CMK (cell line): ENCODE measurements around the gene GHDC.
A peak's percentile ranks its signal among the peaks of the same experiment; 100 is the strongest.
"Not testable (repeated sequence)": the region's sequence is repeated elsewhere in the genome, so short reads cannot be mapped to it uniquely, and the experiment has no call there.

ENCODE experiments used
- DNase-seq: peaks from one replicate; pipeline ENCODE4 v3.0.0-alpha.2; 2010; ENCODE audit warnings: low read depth

The GHDC gene

DNA sequence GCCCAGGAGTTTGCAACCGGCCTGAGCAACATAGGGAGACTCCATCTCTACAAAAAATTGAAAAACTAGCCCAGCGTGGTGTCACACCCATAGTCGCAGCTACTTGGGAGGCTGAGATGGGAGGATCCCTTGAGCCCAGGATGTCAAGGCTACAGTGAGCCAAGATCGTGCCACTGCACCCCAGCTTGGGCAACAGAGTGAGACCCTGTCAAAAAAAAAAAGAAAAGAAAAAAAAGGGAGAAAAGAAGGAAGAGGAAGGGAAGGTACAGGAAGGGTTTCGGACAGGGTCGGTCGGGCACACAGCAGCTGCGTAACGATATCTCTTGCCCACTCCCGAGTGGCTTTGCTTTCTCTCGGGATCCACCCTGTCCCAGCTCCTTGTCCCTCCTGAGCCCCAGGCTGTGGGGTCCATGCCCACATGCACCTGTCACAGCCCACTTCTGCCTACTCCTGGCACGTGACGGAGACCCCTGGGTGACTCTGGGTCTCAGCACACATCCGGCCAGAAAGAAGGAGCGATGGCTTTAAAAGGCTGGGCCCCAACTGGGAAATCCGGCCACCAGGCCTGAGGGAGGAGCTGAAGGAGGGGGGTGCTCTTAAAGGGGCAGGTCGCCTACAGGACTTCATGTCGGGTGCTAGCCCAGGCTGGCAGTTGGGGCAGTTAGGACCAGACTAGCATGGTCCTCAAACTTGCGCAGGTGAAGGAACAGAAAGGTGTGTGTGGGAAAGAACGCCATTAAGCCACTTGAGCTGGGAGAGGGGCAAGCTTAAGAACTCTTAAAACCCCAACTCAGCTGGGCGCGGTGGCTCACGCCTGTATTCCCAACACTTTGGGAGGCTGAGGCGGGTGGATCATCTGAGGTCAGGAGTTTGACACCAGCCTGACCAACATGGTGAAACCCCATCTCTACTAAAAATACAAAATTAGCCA, at the start of gene GHDC:
TSS of gene GHDC (minus strand) at position 526 of the 931 bp plus-strand sequence. CDS start 913 bp downstream, outside the sequence.
- peak; percentile 61 for DNase-seq

DNA sequence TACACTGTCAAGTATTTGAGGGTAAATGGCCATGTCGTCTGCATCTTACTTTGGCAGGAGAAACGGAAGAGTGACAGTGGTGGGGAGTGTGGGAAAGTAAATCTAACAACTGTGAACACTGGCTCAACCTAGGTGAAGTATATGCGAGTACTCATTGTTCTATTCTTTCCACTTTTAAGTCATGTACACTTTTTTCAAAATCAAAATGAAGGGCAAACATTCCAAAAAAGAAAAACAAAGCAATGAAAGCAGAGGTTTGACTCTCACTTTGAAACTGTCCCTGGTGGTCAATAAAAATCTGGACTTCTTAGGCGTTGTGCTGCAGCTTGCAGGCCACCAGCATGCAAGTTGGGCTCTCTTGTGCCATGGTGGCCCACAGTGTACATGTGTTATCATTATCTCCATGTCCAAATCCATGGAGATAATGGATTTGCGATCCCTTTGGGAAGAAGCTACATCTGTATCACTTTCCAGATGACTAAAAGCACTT, 49.2 kb upstream of the GHDC start:
- DNase-seq, result no peak

DNA sequence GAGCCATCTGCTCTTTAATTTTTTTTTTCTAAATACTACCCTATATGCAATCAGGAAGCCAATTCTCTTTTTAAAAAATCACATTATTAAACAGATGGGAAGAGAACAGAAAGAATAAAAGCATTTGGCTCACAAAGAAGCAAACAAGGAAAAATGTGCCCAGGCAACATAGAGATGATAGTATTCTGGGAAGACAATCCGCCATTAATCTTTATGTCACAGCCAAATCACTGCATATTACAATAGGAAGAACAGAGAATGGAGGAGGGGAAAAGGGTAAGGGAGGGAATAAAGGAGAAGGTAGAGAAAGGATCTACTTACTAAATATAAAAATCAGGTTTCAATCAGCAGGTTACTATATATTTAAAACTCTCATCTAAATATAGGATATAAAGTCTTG, 47.6 kb upstream of the GHDC start:
- no peak for DNase-seq

DNA sequence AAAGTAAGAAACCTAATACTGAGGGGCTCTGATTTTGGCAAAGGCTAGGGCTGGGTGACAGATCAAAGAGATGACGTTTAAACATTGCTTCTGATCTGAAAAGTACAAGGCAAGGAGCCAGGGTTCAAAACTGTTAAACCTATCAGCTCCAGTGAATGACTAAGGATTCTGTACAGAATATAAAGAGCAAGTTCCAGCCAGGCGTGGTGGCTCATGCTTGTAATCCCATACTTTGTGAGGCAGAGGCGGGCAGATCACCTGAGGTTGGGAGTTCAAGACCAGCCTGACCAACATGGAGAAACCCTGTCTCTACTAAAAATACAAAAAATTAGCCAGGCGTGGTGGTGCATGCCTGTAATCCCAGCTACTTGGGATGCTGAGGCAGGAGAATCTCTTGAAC, 46.6 kb upstream of the GHDC start:
- not testable (repeated sequence) for DNase-seq

DNA sequence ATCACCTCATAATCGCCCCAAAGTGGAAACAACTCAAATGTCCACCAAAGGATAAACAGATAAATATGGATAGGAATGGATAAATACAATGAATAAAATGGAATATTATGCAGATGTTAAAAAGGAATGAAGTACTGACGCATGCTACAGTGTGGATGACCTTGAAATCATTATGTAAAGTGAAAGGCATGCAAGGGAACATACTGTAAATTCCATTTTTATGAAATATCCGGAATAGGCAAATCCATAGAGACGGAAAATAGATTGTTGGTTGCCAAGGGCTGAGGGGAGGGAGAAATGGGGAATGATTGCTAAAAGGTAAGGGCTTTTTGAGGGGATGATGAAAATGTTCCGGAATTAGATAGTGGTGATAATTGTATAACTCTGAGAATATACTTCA, 45.9 kb upstream of the GHDC start:
- DNase-seq, result no peak

- DNase-seq, result not testable (repeated sequence)
These were observed 45.3 kb upstream of the GHDC start for GRCh38 chr17:42239576-42239975.

GRCh38 chr17:42236760-42237159, 42.5 kb upstream of the GHDC start:
- DNase-seq, result no peak

- DNase-seq, result no peak
These were observed 39.7 kb upstream of the GHDC start for GRCh38 chr17:42233994-42234393.

- no peak for DNase-seq
These were observed 38.9 kb upstream of the GHDC start for GRCh38 chr17:42233156-42233555.

DNA sequence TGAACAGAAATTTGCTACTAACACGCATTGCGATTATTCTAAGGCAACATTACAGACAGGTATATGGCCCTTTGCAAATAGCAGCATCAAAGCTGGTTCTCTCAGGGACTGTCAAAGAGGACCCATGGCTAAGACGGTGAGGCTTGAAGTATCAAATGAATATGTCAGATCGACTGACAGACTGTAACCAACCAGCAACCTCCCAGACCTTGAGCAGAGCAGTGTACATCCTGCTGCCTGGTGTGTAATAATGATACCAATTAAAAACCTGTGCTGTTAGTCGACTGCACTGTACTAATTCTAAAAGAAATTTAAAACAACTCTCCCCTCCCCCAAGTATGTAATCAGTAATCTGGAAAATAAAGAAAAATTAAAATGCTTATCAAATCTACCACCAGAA, 35.9 kb upstream of the GHDC start:
- no peak for DNase-seq

DNA sequence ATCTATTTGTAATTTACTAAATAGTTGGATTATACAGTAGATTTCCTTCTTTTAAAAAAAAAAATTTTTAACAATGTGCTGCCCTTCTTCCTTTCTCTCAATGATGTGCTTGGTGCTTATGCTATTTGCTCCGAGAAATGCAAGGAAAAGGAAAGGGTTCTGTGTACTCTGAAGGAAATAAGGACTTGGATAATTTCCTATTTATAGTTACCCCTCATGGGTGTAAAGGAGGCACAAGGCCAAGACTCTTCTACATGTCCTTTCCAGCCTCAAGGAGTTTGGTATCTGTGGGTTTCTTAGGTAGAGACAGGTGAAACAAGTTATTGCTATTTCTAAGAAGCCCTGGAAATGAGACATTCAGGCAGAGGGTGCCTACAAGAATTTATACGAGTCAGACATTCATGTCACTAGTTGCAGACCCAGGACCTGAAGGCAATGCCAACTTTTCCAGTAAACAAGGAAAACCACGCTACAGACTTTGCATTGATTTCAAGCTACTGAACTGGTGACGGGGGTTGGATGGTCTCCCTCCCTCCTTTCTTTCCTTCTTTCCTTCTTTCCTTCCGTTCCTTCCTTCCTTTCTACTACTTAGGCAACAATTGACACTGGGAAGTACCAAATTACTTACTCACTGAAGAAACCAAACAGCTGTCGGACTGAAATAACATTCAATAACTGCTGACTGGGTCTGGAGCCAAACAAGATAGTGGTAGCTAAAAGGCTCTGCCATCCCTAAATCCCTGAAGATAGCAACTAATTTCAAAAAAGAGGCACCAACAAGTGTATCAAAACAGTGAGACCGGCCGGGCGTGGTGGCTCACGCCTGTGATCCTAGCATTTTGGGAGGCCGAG, 33.8 kb upstream of the GHDC start:
- DNase-seq, result no peak

- DNase-seq, result no peak
These were observed 31.4 kb upstream of the GHDC start for GRCh38 chr17:42225646-42226045.

DNA sequence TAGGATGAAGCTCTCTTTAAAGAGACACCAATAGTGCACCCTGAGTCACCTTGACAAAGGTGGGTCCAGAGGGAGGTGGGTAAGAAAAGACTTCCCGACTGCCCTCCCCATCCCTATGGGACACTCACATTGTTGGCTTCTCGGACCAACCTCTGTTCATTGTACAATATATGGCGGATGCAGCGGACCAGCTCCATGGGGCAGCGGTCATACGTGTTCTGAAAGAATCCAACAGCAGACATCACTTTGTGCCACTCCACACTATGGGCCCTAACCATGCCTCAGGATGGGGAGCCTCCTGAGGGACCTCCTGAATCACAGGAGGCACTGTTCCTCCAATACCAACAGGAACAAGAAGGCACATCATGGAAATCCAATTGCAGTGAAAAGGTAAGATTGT, 30.4 kb upstream of the GHDC start:
- no peak for DNase-seq

GRCh38 chr17:42221886-42222745, 27.8 kb upstream of the GHDC start:
- DNase-seq, result no peak

DNA sequence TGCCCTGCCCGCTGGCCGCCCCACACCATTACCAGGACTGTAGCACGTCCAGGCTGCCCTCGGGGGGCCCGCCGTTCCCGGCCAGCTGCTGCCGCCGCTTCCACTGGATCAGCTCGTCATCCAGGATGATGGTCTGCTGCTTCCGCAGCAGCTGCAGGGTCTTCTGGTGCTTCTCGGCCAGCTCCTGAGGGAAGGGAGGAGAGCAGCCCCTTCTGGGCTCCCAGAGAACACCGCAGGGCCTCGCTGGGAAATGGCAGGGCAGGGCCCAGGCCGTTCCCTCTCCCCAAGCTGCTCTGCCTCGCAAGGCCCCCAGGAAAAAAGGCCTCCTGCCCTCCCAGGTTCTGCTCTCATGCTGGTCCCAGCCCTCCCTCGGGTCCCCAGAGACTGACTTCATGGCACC, 25.0 kb upstream of the GHDC start:
- DNase-seq, result not testable (repeated sequence)

GRCh38 chr17:42214156-42214555, 19.9 kb upstream of the GHDC start:
- no peak for DNase-seq

DNA sequence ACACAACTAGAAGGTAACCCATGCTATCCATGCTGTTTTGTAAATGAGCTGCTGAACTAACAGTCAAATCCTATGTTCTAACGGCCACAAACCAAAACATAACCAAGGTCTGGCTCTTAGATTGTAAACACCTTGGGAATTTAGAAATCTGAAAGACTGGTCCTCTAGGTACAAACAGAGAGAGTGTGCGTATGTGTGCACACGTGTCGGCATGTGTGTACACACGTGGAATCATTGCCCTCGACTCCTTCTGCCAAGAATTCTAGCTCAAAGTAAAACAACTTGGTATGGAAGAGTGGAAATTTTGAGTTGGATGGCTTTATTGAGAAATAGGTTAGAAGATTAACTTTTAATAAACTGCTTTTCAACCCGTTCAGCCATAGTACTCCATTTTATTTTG, 18.1 kb upstream of the GHDC start:
- no peak for DNase-seq

DNA sequence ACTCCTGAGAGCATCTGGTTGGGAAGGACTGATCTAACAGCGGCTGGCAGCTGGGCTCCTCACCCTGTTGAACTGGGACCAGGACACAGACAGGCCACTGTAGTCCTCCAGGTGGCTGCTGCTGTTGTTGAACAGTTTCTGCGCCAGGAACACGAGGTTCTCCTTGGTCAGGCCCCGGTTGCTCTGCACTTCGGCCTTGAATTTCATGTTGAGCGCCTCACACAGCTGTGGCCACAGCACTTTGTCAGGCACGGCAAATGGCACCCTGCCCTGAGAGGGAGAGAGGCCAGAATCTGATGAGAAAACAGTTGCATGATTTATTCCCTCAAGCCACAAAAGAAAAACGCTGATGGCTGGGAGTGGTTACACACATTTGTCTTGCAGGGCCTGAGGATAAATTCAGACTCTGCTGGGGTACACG, 17.6 kb upstream of the GHDC start:
- DNase-seq, result not testable (repeated sequence)

DNA sequence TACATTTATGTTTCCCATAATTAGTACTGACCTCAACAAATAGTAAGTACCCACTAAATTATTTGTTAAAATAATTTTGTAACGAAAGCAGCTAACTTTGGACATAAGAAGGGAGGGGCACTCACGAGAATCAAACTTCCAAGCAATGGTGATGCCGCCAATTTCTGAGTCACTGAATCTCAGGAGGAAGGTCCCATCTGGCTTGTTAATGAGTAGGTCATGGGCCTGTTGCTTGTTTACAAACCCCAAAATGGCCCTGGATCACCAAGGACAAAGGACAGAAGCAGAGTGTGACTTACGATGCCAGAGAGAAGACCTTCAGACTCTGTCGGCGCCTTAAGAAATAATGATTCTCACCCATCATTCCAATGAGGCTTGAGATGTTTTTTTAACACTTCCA, 15.8 kb upstream of the GHDC start:
- DNase-seq, result no peak

DNA sequence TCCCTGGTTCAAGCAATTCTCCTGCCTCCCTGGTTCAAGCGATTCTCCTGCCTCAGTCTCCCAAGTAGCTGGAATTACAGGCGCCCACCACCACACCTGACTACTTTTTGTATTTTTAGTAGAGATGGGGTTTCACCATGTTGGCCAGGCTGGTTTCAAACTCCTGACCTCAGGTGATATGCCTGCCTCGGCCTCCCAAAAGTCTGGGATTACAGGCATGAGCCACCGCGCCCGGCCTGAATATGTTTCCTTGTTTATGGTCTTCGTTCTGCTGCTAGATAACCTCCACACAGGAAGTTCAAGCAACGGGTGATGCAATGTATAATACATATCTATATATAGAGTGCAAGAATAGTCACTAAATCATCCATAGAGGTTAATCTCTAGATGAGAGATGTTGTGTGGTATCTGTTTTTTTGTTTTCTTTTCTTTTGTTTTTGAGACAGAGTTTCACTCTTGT, 11.9 kb upstream of the GHDC start:
- not testable (repeated sequence) for DNase-seq

- DNase-seq, result no peak
These were observed 9.1 kb upstream of the GHDC start for GRCh38 chr17:42203354-42203753.

- DNase-seq, result no peak
These were observed 8.4 kb upstream of the GHDC start for GRCh38 chr17:42202696-42203095.
